Measurements from ENCODE around the gene TPRA1. TPM values are rescaled to one million over a fixed set of nuclear protein-coding genes. Genes with fewer than 3 reads are reported as not detected.

Gene TPRA1
- total RNA-seq, 6 experiments from 2014 or later, result 38.8 to 47.5 (median 43.8) TPM

GRCh38 chr3:127547761-127548605 is 42.5 kb downstream of the TPRA1 start:
- no peak overlapping the region for H3K27ac Mint-ChIP-seq
- TF ChIP-seq CTCF (IDR thresholded peaks at IDR 0.05), result peak; percentile 82
- peaks cover 30% of the 10 kb centered on the region for H3K27me3 Mint-ChIP-seq (ENCODE audit: insufficient read depth)
- no peaks in the 10 kb centered on the region for H3K36me3 Mint-ChIP-seq (ENCODE audit: low read depth)
- no peaks in the 10 kb centered on the region for H3K9me3 Mint-ChIP-seq
- peaks cover 6% of the 10 kb centered on the region for H3K4me1 Mint-ChIP-seq (ENCODE audit: low read depth)
- peak overlapping the region; percentile 86 for H3K4me3 Mint-ChIP-seq
- DNase-seq, result peak; percentile 15

DNA sequence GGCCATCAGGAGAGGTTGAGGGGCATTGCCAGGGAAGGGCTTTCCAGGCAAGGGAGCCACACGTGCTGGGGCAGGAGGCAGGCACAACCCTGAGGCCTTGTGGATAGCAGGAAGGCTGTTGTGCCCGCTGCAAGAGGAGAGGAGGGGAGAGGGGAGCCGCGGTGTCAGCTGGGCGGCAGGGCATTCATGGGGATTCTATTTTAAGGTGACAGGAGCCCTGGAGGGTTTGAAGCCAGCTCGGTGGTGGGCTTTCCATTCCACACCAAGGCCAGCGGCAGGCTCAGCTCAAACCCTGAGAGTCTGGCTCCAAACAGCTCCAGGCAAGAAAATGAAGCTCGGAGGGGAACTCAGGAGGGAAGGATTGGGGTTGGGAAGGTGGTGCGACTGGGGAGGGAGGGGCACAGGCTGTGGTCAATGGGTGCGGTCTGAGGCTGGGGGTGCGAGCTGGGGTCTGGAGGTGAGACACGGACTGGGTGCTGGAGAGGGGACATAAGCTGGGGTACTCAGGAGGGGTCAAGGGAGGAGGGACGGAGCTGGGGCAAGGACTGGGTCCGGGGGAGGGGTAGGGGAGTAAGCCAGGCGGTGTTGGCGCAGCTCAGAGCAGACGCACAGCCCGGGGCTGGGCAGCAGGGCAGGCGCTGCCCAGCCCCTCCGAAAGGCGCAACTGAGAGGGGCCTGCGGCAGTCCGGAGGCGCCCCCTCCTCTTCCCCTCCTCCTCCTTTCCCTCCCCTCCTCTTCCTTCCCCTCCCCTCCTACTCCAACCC is 43.4 kb downstream of the TPRA1 start:
- Mint-ChIP-seq H3K4me3 (peak overlapping the region; percentile 47; the same call in 1 of the 2 replicates), H3K9me3 (no peaks in the 10 kb centered on the region), H3K27ac (no peak overlapping the region), H3K36me3 (ENCODE audit: low read depth) (no peaks in the 10 kb centered on the region), H3K27me3 (ENCODE audit: insufficient read depth) (peaks cover 27% of the 10 kb centered on the region), H3K4me1 (ENCODE audit: low read depth) (peaks cover 6% of the 10 kb centered on the region)
- DNase-seq, result no peak
- TF ChIP-seq CTCF (IDR thresholded peaks at IDR 0.05), result no peak

DNA sequence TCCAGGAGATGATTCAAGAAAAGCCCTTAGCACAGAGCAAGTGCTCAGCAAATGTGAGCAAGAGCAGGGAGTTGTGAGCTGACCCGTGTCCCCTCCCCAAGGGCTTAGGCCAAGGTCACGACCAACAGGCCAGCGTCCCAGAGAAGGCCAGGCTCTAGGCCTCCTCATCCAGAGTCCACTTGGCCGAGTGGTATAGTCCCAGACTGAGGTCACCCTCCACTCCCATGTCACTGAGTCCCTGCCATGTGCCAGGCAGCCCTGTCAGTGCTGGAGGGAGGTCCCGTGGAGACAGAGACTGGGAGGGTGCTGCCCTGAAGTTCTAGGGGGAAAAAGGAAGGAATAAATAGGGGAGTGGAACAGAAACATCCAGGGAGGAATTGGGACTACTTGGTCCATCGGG is 44.0 kb downstream of the TPRA1 start:
- TF ChIP-seq CTCF (IDR thresholded peaks at IDR 0.05), result no peak
- Mint-ChIP-seq H3K27ac (no peak overlapping the region), H3K4me3 (peak overlapping the region; percentile 47; the same call in 1 of the 2 replicates), H3K27me3 (ENCODE audit: insufficient read depth) (peaks cover 27% of the 10 kb centered on the region), H3K4me1 (ENCODE audit: low read depth) (peaks cover 6% of the 10 kb centered on the region), H3K9me3 (no peaks in the 10 kb centered on the region), H3K36me3 (ENCODE audit: low read depth) (no peaks in the 10 kb centered on the region)
- no peak for DNase-seq

GRCh38 chr3:127545711-127546457 is 44.6 kb downstream of the TPRA1 start:
- Mint-ChIP-seq H3K9me3 (no peaks in the 10 kb centered on the region), H3K36me3 (ENCODE audit: low read depth) (no peaks in the 10 kb centered on the region), H3K4me3 (no peak overlapping the region), H3K27ac (no peak overlapping the region), H3K27me3 (ENCODE audit: insufficient read depth) (peaks cover 25% of the 10 kb centered on the region), H3K4me1 (ENCODE audit: low read depth) (peaks cover 6% of the 10 kb centered on the region)
- TF ChIP-seq CTCF (IDR thresholded peaks at IDR 0.05), result no peak
- DNase-seq, result no peak

- no peak overlapping the region for H3K27ac Mint-ChIP-seq
- no peaks in the 10 kb centered on the region for H3K9me3 Mint-ChIP-seq
- H3K4me3 Mint-ChIP-seq, result no peak overlapping the region
- TF ChIP-seq CTCF (IDR thresholded peaks at IDR 0.05), result no peak
- H3K27me3 Mint-ChIP-seq (ENCODE audit: insufficient read depth), result peaks cover 31% of the 10 kb centered on the region
- peaks cover 6% of the 10 kb centered on the region for H3K4me1 Mint-ChIP-seq (ENCODE audit: low read depth)
- H3K36me3 Mint-ChIP-seq (ENCODE audit: low read depth), result no peaks in the 10 kb centered on the region
- DNase-seq, result no peak
Measured at GRCh38 chr3:127545216-127545615, 45.3 kb downstream of the TPRA1 start.

Data from HFFc6 (cell line).